Measurements from ENCODE around the gene FBXO2.
A peak's percentile ranks its signal among the peaks of the same experiment; 100 is the strongest.

The FBXO2 gene

GRCh38 chr1:11653101-11653860, 948 bp downstream of the FBXO2 start:
- no peak for DNase-seq (ENCODE audit: low spot score)

- DNase-seq (ENCODE audit: low spot score), result no peak
Observed at GRCh38 chr1:11652203-11652780, 1.9 kb downstream of the FBXO2 start.

GRCh38 chr1:11651017-11651416, 3.2 kb downstream of the FBXO2 start:
- no peak for DNase-seq (ENCODE audit: low spot score)

- DNase-seq (ENCODE audit: low spot score), result peak; percentile 75
Observed at GRCh38 chr1:11650331-11650991, 3.8 kb downstream of the FBXO2 start.

- no peak for DNase-seq (ENCODE audit: low spot score)
Observed at GRCh38 chr1:11649624-11650330, 4.5 kb downstream of the FBXO2 start.

GRCh38 chr1:11649237-11649623, 5.0 kb downstream of the FBXO2 start:
- no peak for DNase-seq (ENCODE audit: low spot score)

- no peak for DNase-seq (ENCODE audit: low spot score)
Observed at GRCh38 chr1:11648732-11649158, 5.5 kb downstream of the FBXO2 start.

GRCh38 chr1:11648039-11648438, 6.2 kb downstream of the FBXO2 start:
- DNase-seq (ENCODE audit: low spot score), result no peak

- DNase-seq (ENCODE audit: low spot score), result no peak
Observed at GRCh38 chr1:11647333-11647732, 6.9 kb downstream of the FBXO2 start.

GRCh38 chr1:11646317-11646716, 7.9 kb downstream of the FBXO2 start:
- no peak for DNase-seq (ENCODE audit: low spot score)

GRCh38 chr1:11645670-11646265, 8.5 kb downstream of the FBXO2 start:
- peak; percentile 79 for DNase-seq (ENCODE audit: low spot score)

GRCh38 chr1:11645270-11645669, 9.0 kb downstream of the FBXO2 start:
- DNase-seq (ENCODE audit: low spot score), result no peak

- DNase-seq (ENCODE audit: low spot score), result no peak
Observed at GRCh38 chr1:11643782-11644181, 10.4 kb downstream of the FBXO2 start.

- DNase-seq (ENCODE audit: low spot score), result peak; percentile 88
Observed at GRCh38 chr1:11642418-11643017, 11.7 kb downstream of the FBXO2 start.

- no peak for DNase-seq (ENCODE audit: low spot score)
Observed at GRCh38 chr1:11641776-11642305, 12.4 kb downstream of the FBXO2 start.

- no peak for DNase-seq (ENCODE audit: low spot score)
Observed at GRCh38 chr1:11640944-11641343, 13.3 kb downstream of the FBXO2 start.

- no peak for DNase-seq (ENCODE audit: low spot score)
Observed at GRCh38 chr1:11640101-11640500, 14.1 kb downstream of the FBXO2 start.

- DNase-seq (ENCODE audit: low spot score), result no peak
Observed at GRCh38 chr1:11639372-11639771, 14.9 kb downstream of the FBXO2 start.

- no peak for DNase-seq (ENCODE audit: low spot score)
Observed at GRCh38 chr1:11638121-11638520, 16.1 kb downstream of the FBXO2 start.

GRCh38 chr1:11634365-11635192, 19.6 kb downstream of the FBXO2 start:
- DNase-seq (ENCODE audit: low spot score), result no peak
